ENCODE measurements around the gene POLA1.

The POLA1 gene

DNA sequence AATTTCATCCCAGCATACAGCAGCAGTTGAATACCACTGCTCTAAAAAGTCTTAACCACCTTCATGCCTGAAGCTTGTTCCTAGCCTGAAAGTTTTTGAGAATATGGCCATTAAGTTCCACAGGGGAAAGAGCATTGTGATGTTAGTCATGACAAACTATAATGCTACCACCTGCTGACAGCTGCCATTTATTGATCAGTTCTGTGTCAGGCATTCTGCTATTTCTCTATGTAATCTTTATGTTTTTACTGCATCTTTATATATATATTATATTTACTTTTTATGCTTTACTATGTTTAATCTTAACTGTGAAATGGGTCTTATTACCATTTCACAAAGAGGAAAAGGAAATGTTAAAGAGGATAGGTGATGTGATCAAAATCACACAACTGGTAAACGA is 268.1 kb downstream of the POLA1 start:
- Histone ChIP-seq H3K4me1 (no peaks in the 10 kb centered on the region), H3K27me3 (no peaks in the 10 kb centered on the region), H3K36me3 (no peaks in the 10 kb centered on the region), H3K4me3 (ENCODE audit: low read depth, low read length) (no peak overlapping the region), H3K9me3 (no peaks in the 10 kb centered on the region)
- DNase-seq = no peak
- no peak for TF ChIP-seq CTCF (IDR thresholded peaks at IDR 0.05; ENCODE audit: low read depth, low read length)

GRCh38 chrX:24963823-24964222 is 270.1 kb downstream of the POLA1 start:
- H3K27me3 ChIP-seq = no peaks in the 10 kb centered on the region
- H3K36me3 ChIP-seq = no peaks in the 10 kb centered on the region
- no peaks in the 10 kb centered on the region for H3K4me1 ChIP-seq
- no peak overlapping the region for H3K4me3 ChIP-seq (ENCODE audit: low read depth, low read length)
- no peak for DNase-seq
- H3K9me3 ChIP-seq = no peaks in the 10 kb centered on the region
- TF ChIP-seq CTCF (IDR thresholded peaks at IDR 0.05; ENCODE audit: low read depth, low read length) = no peak

GRCh38 chrX:24965372-24965771 is 271.7 kb downstream of the POLA1 start:
- Histone ChIP-seq H3K27me3 (no peaks in the 10 kb centered on the region), H3K9me3 (no peaks in the 10 kb centered on the region), H3K4me1 (no peaks in the 10 kb centered on the region), H3K36me3 (no peaks in the 10 kb centered on the region), H3K4me3 (ENCODE audit: low read depth, low read length) (no peak overlapping the region)
- no peak for DNase-seq
- TF ChIP-seq CTCF (IDR thresholded peaks at IDR 0.05; ENCODE audit: low read depth, low read length) = no peak

DNA sequence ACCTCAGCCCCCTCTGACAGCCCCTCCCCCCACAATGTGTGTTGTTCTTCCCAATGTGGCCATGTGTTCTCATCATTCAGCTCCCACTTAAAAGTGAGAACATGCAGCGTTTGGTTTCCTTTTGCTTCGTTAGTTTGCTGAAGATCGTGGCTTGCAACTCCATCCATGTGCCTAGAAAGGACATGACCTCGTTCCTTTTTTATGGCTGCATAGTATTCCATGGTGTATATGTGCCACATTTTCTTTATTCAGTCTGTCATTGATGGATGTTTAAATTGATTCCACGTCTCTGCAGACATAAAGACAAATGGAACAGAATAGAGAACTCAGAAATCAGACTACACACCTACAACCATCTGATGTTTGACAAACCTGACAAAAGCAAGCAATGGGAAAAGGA is 276.1 kb downstream of the POLA1 start:
- no peak for TF ChIP-seq CTCF (IDR thresholded peaks at IDR 0.05; ENCODE audit: low read depth, low read length)
- H3K9me3 ChIP-seq = no peaks in the 10 kb centered on the region
- no peaks in the 10 kb centered on the region for H3K4me1 ChIP-seq
- H3K36me3 ChIP-seq = no peaks in the 10 kb centered on the region
- DNase-seq = no peak
- H3K4me3 ChIP-seq (ENCODE audit: low read depth, low read length) = no peak overlapping the region
- no peaks in the 10 kb centered on the region for H3K27me3 ChIP-seq

DNA sequence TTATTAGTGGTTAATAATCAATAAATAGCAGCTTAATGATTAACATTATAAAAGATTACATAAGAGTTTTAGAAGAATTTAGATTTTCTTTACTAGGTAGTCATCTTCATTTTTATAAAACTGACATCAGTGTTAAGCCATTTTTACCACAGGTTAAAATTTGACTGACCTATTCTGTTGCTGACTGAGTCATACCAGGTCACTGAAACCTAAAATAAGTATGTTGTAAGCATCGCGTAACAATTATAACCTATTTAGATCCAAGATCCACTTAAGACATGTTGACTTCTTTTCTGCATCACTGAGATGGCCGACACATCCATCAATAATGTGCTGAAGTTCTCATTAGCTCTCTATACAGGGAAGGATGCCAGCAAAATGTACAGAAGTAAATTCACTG is 285.4 kb downstream of the POLA1 start:
- TF ChIP-seq CTCF (IDR thresholded peaks at IDR 0.05; ENCODE audit: low read depth, low read length) = no peak
- Histone ChIP-seq H3K4me3 (ENCODE audit: low read depth, low read length) (no peak overlapping the region), H3K36me3 (no peaks in the 10 kb centered on the region), H3K4me1 (peaks cover 4% of the 10 kb centered on the region), H3K9me3 (no peaks in the 10 kb centered on the region), H3K27me3 (no peaks in the 10 kb centered on the region)
- no peak for DNase-seq

DNA sequence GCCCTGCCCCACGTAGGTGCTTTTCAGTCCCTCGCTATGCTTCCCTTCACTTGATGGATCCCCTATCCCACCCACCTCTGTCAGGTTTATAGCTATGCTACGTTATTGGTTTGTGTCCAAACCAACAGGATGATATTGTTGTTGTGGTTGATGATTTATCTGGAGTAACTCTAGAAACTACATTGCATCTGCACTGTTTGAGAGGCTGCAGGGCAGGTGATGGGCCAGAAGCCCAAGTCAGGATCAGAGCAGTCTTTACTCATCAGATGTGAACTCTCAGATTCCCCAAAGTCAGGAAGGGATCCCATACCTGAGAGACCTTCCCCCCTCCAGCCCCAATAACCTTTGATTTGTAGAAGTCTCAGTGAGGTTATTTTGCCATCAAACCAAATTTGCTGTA is 287.3 kb downstream of the POLA1 start:
- DNase-seq = no peak
- H3K4me1 ChIP-seq = peaks cover 4% of the 10 kb centered on the region
- no peaks in the 10 kb centered on the region for H3K27me3 ChIP-seq
- no peak overlapping the region for H3K4me3 ChIP-seq (ENCODE audit: low read depth, low read length)
- no peaks in the 10 kb centered on the region for H3K9me3 ChIP-seq
- no peaks in the 10 kb centered on the region for H3K36me3 ChIP-seq
- TF ChIP-seq CTCF (IDR thresholded peaks at IDR 0.05; ENCODE audit: low read depth, low read length) = no peak

Data from BE2C (cell line).